Gastrocnemius medialis (tissue), 4 donors: Measurements from ENCODE around the gene PTGDR.

Source experiments
- CTCF ChIP-seq, 5 experiments: fragments of 450-650 bp in 3 of 5; fragments of 200-600 bp in 2 of 5; sonication (generic) in 2 of 5; IDR thresholded peaks in 4 of 5; conservative IDR thresholded peaks in 1 of 5; 1 replicate in 4 of 5; 2 replicates in 1 of 5; pipeline ENCODE4 v1.5.1; 2016 to 2019; ENCODE audit warnings: antibody characterized with exemption in 5 of 5, mild to moderate bottlenecking in 3 of 5, moderate library complexity in 3 of 5
- POLR2A ChIP-seq, 2 donors: fragments of 450-650 bp; IDR thresholded peaks; one replicate each; pipeline ENCODE4 v1.6.1; 2017; ENCODE audit warnings: antibody characterized with exemption in 2 of 2, mild to moderate bottlenecking in 2 of 2, moderate library complexity in 2 of 2

- TF ChIP-seq CTCF (IDR thresholded peaks at IDR 0.05 in 4 of 5, conservative IDR thresholded peaks at IDR 0.05 in 1 of 5): no peak
- TF ChIP-seq POLR2A (IDR thresholded peaks at IDR 0.05): no peak
Measured at GRCh38 chr14:52227619-52228222, 39.8 kb upstream of the PTGDR start.
